GM19372 (cell line): ENCODE measurements around the gene GARIN5A.

Experiments used
- ATAC-seq: cut with Tn5 transposase; IDR thresholded peaks from one replicate; pipeline ENCODE4 v1.9.1; 2021; ENCODE audit warnings: mild to moderate bottlenecking, low read depth, moderate library complexity; ENCODE audit not compliant: unreplicated experiment

GARIN5A gene

GRCh38 chr19:50476224-50476906 is at the start of gene GARIN5A, which contains the start of gene EMC10:
Gene GARIN5A, minus strand, starts transcription at chr19:50476848. Its CDS starts 460 bp downstream, at chr19:50476388.
Gene EMC10, plus strand, starts transcription at chr19:50476507. Its CDS starts 38 bp downstream, at chr19:50476545.
- peak; percentile 84 for ATAC-seq

GRCh38 chr19:50522881-50523280 is 46.2 kb upstream of the GARIN5A start:
- no peak for ATAC-seq

- no peak for ATAC-seq
These were observed 44.3 kb upstream of the GARIN5A start for GRCh38 chr19:50520822-50521465.

GRCh38 chr19:50519006-50519575 is 42.4 kb upstream of the GARIN5A start:
- no peak for ATAC-seq

GRCh38 chr19:50518091-50519005 is 41.7 kb upstream of the GARIN5A start:
- ATAC-seq: no peak

GRCh38 chr19:50517704-50518075 is 41.0 kb upstream of the GARIN5A start:
- no peak for ATAC-seq

GRCh38 chr19:50516964-50517703 is 40.5 kb upstream of the GARIN5A start:
- ATAC-seq: no peak

- ATAC-seq: no peak
These were observed 39.8 kb upstream of the GARIN5A start for GRCh38 chr19:50516456-50516855.

- ATAC-seq: no peak
These were observed 38.5 kb upstream of the GARIN5A start for GRCh38 chr19:50515168-50515561.

- ATAC-seq: no peak
These were observed 37.9 kb upstream of the GARIN5A start for GRCh38 chr19:50514346-50515167.

GRCh38 chr19:50513746-50514345 is 37.2 kb upstream of the GARIN5A start, which contains the start of gene ASPDH:
Gene ASPDH, minus strand, starts transcription at chr19:50513913. Its CDS starts 90 bp downstream, at chr19:50513823.
- no peak for ATAC-seq

GRCh38 chr19:50512999-50513745 is 36.5 kb upstream of the GARIN5A start:
- ATAC-seq: no peak

GRCh38 chr19:50512112-50512998 is 35.7 kb upstream of the GARIN5A start:
- ATAC-seq: no peak

- peak; percentile 94 for ATAC-seq
These were observed 34.6 kb upstream of the GARIN5A start, which contains the start of gene JOSD2 for GRCh38 chr19:50511069-50511822. Gene JOSD2, minus strand, starts transcription at chr19:50511191. Its CDS starts 760 bp downstream, at chr19:50510431.

GRCh38 chr19:50510700-50511068 is 34.0 kb upstream of the GARIN5A start:
- no peak for ATAC-seq

GRCh38 chr19:50510121-50510670 is 33.5 kb upstream of the GARIN5A start:
- ATAC-seq: no peak
